Inflammatory macrophage treated with lipopolysaccharide for 4 hours (primary cell): ENCODE measurements around the gene GPR34.

Experiments
- DNase-seq: peaks from one replicate; pipeline ENCODE4 v3.0.0-alpha.2; 2020

The GPR34 gene

DNA sequence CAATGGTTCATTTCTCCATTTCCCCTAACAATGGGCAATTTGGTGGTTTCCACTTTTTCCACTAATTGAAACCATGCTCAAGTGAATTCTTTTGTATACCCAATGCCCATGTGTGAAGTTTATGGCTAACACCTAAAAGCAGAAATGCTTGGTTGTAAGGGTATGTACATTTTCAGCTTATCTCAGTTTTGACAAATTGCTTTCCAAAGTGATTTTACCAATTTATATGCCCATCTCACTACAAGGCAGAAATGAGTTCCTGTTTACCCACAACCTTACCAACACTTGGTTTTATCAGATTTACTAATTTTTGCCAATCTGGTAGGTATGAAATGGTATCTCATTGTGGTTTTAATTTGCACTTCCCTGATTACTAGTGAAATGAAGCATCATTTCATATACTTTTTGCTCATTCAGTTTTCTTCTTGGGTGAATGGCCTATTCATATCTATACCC is 14.8 kb downstream of the GPR34 start:
- no peak for DNase-seq

DNA sequence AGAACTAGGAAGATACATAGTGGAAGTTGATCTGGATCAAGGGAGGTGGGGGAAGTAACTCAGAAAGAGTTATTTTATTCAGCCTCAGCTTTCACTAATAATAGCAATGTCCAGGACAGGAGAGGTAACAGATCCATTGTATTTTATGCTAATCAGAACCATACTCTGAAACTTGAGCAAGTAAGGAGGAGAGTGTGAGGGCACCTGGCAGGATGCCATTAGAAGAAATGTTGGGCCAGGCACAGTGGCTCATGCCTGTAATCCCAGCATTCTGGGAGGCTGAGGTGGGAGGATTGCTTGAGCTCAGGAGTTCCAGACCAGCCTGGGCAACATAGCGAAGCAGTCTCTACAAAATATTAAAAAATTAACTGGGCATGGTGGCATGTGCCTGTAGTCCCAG is 16.3 kb downstream of the GPR34 start:
- no peak for DNase-seq

DNA sequence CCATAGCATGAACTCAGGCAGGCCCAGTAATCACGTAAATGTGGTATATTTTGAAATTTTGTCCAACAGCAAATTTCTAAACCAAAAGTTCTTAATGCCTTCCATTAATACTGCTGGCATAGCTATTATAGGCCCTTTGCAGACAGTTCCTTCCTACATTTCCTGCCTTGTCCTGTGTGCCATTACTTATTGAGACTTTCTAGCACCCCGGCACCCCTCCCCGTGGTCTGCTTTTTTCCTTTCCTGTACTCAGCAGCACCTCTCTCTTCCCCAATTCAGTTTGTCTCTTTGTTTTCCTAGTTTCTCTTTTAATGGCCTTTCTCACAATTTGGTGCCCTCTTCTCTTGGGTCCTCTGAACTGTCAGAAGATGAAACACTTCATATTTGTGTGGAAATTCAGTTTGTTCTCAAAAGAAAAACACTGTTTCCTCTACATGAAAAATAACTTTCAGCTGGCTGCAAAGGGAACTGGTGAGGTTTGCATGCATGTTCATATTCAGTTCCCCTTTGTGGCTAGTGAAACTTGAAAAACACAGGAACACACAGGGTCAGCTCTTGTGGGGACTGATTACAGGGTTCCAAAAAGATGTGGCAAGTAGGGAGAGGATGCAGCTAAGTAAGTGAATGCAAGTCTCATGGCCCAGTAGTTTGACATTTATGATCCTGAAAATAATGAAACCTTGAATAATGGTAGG is 17.1 kb downstream of the GPR34 start:
- DNase-seq, result peak; percentile 78

DNA sequence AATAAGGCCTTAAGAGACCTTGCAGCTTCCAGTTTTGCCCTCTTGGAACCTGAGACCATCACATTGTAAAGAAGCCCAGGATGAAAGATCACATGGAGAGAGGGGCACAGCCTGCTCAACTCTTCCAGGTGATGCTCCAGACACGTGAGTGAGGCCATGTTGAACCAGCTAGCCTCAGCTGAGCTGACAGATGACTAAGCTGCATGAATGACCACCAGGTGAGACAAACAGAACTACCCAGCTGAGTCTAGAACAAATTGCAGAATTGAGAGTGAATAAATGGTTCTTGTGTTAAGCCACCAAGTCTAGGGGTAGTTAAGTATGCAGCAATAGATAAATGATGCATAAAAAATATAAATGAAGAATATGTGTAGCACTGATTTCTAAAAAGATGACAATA is 18.4 kb downstream of the GPR34 start:
- no peak for DNase-seq

DNA sequence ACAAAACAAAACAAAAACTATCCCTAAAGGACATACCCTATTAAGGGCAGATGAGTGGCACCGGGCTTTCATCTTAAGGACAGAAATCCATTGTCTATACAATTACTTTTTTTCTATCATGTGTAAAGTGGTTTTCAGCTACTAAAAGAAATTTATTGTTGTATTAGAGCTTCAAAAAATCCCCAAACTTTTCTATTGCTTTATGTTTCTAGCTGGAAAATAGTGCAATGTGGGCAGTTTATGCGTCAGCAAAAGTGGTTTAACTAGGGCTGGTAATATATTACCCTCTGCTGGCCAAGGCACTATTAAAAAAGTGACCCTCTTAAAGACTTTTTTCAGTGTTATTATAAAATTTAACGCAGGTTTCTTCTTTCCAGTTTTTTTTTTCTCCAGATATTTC is 19.7 kb downstream of the GPR34 start:
- DNase-seq, result no peak

- no peak for DNase-seq
These were observed 22.4 kb downstream of the GPR34 start for GRCh38 chrX:41711021-41711667.

DNA sequence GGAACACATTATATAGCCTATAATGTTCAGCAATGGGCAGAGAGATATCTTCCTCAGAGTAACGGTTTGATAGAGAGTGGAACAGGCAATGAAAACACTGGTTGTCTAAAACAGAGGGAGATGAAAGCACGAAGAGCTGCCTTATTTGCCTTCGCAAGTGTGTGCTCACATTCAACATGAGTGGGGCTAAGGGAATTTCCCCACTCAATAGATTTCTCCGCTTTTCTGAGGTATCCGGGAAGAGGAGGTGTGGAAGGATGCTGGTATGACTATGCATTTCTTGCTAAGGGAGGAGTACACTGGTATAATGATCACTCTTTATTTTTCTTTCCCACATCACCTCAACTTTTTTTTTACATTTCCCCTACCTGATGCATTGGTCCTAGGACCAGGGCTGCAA is 27.4 kb downstream of the GPR34 start:
- no peak for DNase-seq

DNA sequence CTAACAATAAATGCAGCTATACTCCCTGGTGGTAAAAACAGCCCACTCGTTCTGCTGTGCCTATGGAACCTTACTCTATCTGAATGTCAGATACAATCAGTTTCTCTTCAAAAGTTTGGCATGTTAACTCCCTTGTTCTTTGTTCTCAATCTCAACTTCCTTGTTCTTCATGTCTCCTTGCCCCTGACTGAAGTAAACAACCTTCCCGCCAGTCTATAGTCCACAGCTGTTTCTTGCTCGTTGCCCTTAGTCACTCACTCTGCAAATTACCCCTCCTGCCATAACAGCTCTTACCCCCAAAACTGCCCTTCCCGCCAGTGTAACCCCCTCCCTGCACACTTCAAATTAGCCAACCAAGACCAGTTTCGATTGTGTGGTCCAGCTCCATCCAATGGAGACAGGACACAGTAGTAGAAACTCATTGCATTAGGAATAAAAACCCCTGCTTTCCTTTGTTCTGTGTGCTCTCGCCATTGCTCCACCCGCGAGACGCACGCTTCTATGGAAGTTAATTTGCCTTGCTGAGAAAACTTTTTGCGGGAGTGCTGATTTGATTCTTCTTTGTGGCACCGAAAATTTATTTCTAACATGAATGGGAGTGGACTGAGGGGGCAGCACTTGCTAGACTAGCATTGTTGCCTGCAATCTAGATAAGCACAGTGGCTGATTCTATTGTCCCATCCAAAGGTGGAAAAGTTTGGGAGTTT is 28.1 kb downstream of the GPR34 start:
- DNase-seq, result no peak

GRCh38 chrX:41718481-41719235 is 29.9 kb downstream of the GPR34 start:
- no peak for DNase-seq

DNA sequence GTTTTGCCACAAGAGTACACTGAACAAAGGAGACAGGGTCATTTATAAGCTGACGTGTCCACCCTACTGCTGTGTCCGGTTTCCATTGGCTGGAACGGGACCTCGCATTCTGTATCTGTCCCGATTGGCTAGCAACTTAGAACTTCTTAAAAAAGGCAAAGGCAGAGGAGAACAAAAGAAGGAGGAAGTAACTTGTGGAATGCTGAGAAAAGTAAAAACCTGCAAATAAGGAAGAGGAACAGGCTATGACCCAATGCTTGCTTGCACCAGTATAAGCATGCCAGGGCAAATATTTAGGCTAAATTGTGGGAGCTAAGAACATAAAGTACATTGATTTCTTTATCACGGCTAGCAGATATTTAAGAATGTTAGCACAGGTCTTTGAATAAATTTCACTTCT is 30.8 kb downstream of the GPR34 start:
- peak; percentile 40 for DNase-seq

DNA sequence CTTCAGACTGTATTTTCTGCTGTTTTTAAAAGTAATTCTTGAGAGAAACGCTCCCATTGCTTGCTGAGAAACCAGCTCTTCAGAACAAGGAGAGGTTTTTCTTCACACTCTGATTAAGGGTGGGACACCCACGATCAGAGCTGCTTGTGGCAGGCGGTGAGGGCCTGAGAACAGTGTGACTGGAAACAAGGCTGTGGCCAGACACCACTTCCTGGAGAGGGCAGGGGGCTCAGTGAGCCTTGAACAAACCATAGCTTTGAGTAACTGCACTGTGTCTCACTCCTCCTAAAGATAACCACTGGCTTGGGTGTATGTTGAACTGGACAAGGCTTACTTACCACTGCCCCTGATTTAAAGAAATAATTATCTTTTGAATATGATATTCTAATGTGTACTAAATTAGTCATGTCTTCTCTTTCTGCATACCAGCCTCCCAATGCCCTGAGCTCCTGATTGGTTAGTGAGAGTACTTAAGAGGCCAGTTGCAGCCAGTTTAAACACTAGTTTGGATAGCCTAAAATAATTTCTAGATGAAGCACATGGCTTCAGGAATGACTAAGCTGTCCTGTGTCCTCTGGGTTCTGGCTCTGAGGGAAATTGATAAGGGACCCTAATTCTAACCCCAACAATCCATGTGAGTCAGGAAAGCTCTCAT is 31.5 kb downstream of the GPR34 start:
- no peak for DNase-seq

DNA sequence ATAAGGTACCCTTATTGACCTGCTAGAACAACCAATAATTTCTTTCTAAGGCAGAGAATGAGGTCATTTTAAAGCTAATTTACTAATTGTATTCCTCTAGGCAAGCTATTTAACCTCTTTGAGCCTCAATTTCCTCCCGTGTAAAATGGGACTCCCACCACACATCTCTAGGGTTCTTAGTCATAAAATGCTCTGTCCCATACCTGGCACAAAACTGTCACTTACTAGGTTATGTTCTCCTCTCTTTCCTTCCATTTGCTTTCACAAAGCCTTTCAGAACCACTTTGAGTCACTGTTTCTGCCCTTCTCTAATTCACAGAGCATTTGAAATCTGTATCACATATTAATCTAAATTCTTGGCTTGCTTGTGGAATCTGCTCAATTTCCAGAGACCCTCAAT is 32.8 kb downstream of the GPR34 start:
- no peak for DNase-seq

- DNase-seq, result peak; percentile 16
These were observed 33.4 kb downstream of the GPR34 start for GRCh38 chrX:41722214-41722613.

GRCh38 chrX:41722816-41723618 is 34.2 kb downstream of the GPR34 start:
- peak; percentile 66 for DNase-seq

- DNase-seq, result peak; percentile 81
These were observed 35.1 kb downstream of the GPR34 start, which contains the start of gene GPR82 for GRCh38 chrX:41723826-41724225. Gene GPR82 (plus strand): TSS chrX:41724181. CDS start chrX:41727027, 2,846 bp downstream.

DNA sequence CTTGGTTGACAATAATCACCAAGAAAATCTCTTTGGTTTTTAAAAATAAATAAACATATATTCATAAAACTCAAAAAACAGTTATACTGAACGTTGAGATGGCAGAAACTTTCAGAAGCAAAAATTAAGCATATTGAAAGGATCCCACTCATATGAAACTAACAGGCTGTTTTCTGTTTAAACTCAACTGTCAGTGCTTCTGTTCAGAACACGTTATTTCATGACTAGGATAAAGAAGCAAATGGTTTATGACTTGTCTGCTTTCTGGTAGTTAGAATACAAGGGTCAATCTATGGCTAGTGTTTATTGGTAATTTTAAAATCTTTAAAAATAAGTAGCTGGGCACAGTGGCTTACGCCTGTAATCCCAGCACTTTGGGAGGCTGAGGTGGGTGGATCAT is 39.4 kb downstream of the GPR34 start:
- no peak for DNase-seq

- no peak for DNase-seq
These were observed 41.3 kb downstream of the GPR34 start for GRCh38 chrX:41730081-41730480.

GRCh38 chrX:41732260-41732659 is 43.5 kb downstream of the GPR34 start:
- DNase-seq, result no peak

DNA sequence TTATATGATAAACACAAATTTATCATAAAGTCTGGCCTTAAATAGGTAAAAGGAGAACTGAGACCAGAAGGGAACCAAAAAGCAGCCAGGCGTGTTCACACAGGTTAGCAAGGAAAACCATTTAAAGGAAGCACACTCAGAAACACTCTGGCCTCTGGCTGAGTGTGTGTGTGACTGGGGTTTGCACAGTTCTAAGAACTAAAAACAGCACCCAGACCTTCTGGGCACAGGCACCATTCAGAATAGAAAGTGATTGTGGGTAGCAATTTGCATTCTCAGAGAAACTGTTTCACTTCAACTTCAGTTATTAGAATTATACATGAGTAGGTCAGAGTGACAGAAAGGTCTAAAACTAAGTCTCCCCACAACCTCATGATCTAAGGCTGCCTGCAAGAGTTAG is 45.2 kb downstream of the GPR34 start:
- DNase-seq, result peak; percentile 40

- peak; percentile 15 for DNase-seq
These were observed 45.8 kb downstream of the GPR34 start for GRCh38 chrX:41734530-41734929.

GRCh38 chrX:41737065-41737464 is 48.3 kb downstream of the GPR34 start:
- DNase-seq, result no peak

DNA sequence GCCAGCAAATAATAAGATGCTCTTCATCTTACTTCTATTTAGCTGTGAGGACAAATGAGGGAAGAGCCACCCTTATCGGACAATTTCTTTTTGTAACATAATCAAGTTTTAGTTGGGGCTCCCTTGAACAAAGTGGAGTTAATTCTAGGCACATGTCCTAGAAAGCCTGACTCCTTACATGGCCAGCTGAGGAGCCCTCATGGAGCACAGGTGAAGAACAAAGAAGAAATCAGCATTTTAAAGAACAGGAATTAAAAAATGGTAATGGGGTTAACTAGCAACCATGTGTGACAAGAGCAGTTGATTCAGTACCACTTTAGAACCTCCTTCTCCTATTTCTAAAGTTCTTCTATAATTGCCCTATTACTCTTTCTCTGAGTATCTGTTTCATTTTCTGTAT is 51.1 kb downstream of the GPR34 start:
- no peak for DNase-seq
